Spleen (tissue), 7 donors: Measurements from ENCODE around the gene KCNQ1.

Experiments
- CTCF ChIP-seq, 11 experiments: fragments of 200-600 bp in 7 of 11; fragments of 450-650 bp in 4 of 11; sonication (generic) in 4 of 11; IDR thresholded peaks in 8 of 11; conservative IDR thresholded peaks in 3 of 11; 1 replicate in 7 of 11; 2 replicates in 4 of 11; pipeline versions ENCODE4 v1.4.0 to v1.8.0; 2016 to 2021; ENCODE audit warnings: antibody characterized with exemption in 11 of 11, inconsistent platforms in 4 of 11, mild to moderate bottlenecking in 1 of 11
- POLR2A ChIP-seq, 3 donors: fragments of 450-650 bp; IDR thresholded peaks; one replicate each; pipeline ENCODE4 v1.5.1; 2017; ENCODE audit warnings: antibody characterized with exemption in 3 of 3, mild to moderate bottlenecking in 1 of 3
- POLR2AphosphoS5 ChIP-seq, 3 donors: sonication (generic); formaldehyde crosslinking; IDR thresholded peaks; one replicate each; pipeline ENCODE4 v1.5.1; 2017; ENCODE audit warnings: antibody characterized with exemption in 3 of 3
- donor health status: DM: no; HTN: no; CAD: no; lungs with moderate emphysema.
- donor health status: DM: no; HTN: no; CAD: no.
- donor health status: DM: no; HTN: no; CAD: no.

GRCh38 chr11:2404735-2405196 lies 40.0 kb upstream of the KCNQ1 start:
- no peak for TF ChIP-seq CTCF (IDR thresholded peaks at IDR 0.05 in 8 of 11, conservative IDR thresholded peaks at IDR 0.05 in 3 of 11)
- no peak for TF ChIP-seq POLR2A (IDR thresholded peaks at IDR 0.05)
- peak; percentile 25 to 68 (median 36) for TF ChIP-seq POLR2AphosphoS5 (IDR thresholded peaks at IDR 0.05)
